Left lobe of liver (tissue), 2 donors: Measurements from ENCODE around the gene PLCB1. TPM values are rescaled to one million over a fixed set of nuclear protein-coding genes. Genes with fewer than 3 reads are reported as not detected.

Experiments
- ATAC-seq: fragments of 200-7000 bp; cut with Tn5 transposase; one replicate; pipeline ENCODE4 v1.9.1; 2020; ENCODE audit warnings: mild to moderate bottlenecking, moderate library complexity
- DNase-seq: peaks from one replicate; pipeline ENCODE4 v3.0.0-alpha.2; 2020; ENCODE audit warnings: low spot score
- total RNA-seq: library from RNA; stranded (reverse); gene quantifications from one replicate; pipeline ENCODE4 v1.2.1, GENCODE V29; 2021
- donor health status: DM: no; HTN: no; CAD: no; lungs with moderate emphysema.
- donor health status: DM: no; HTN: yes; CAD: no.

The PLCB1 gene
- total RNA-seq, 1 donor from 2014 or later = 3.9 TPM

- DNase-seq = no peak
- no peak for ATAC-seq
Measured at GRCh38 chr20:8208226-8208625, 76.2 kb downstream of the PLCB1 start.

GRCh38 chr20:8209061-8209460, 77.0 kb downstream of the PLCB1 start:
- ATAC-seq = no peak

GRCh38 chr20:8210749-8211148, 78.7 kb downstream of the PLCB1 start:
- DNase-seq (no peak), ATAC-seq (no peak)

More at GRCh38 chr20:8209061-8209460, 77.0 kb downstream of the PLCB1 start:
- no peak for DNase-seq

GRCh38 chr20:8212286-8212685, 80.2 kb downstream of the PLCB1 start:
- ATAC-seq (no peak), DNase-seq (no peak)

- DNase-seq = no peak
- no peak for ATAC-seq
Measured at GRCh38 chr20:8213270-8213669, 81.2 kb downstream of the PLCB1 start.

GRCh38 chr20:8213831-8214587, 81.9 kb downstream of the PLCB1 start:
- DNase-seq (no peak), ATAC-seq (peak; percentile 26)

GRCh38 chr20:8215361-8215781, 83.3 kb downstream of the PLCB1 start:
- DNase-seq (no peak), ATAC-seq (no peak)

- ATAC-seq (no peak), DNase-seq (no peak)
Measured at GRCh38 chr20:8216375-8217200, 84.5 kb downstream of the PLCB1 start.

- no peak for ATAC-seq
- no peak for DNase-seq
Measured at GRCh38 chr20:8218861-8219260, 86.8 kb downstream of the PLCB1 start.

- DNase-seq = no peak
- no peak for ATAC-seq
Measured at GRCh38 chr20:8219403-8219802, 87.3 kb downstream of the PLCB1 start.

GRCh38 chr20:8220716-8221115, 88.7 kb downstream of the PLCB1 start:
- ATAC-seq (no peak), DNase-seq (no peak)

GRCh38 chr20:8221887-8222419, 89.9 kb downstream of the PLCB1 start:
- ATAC-seq (no peak), DNase-seq (no peak)

GRCh38 chr20:8223091-8223870, 91.2 kb downstream of the PLCB1 start:
- ATAC-seq = no peak
- no peak for DNase-seq

GRCh38 chr20:8225658-8226057, 93.6 kb downstream of the PLCB1 start:
- no peak for DNase-seq
- no peak for ATAC-seq

- no peak for ATAC-seq
- no peak for DNase-seq
Measured at GRCh38 chr20:8226106-8226505, 94.0 kb downstream of the PLCB1 start.

GRCh38 chr20:8227293-8227692, 95.2 kb downstream of the PLCB1 start:
- ATAC-seq = no peak
- no peak for DNase-seq

GRCh38 chr20:8228315-8228714, 96.2 kb downstream of the PLCB1 start:
- no peak for DNase-seq

GRCh38 chr20:8229090-8229489, 97.0 kb downstream of the PLCB1 start:
- ATAC-seq = no peak
- no peak for DNase-seq

More at GRCh38 chr20:8228315-8228714, 96.2 kb downstream of the PLCB1 start:
- ATAC-seq = peak; percentile 62

GRCh38 chr20:8231038-8231437, 99.0 kb downstream of the PLCB1 start:
- ATAC-seq = no peak
- no peak for DNase-seq

GRCh38 chr20:8232332-8232731, 100.3 kb downstream of the PLCB1 start:
- DNase-seq = no peak
- no peak for ATAC-seq

GRCh38 chr20:8234580-8234979, 102.5 kb downstream of the PLCB1 start:
- DNase-seq (no peak), ATAC-seq (no peak)
